ENCODE measurements around the gene PKHD1. TPM values are rescaled to one million over a fixed set of nuclear protein-coding genes. Genes with fewer than 3 reads are reported as not detected.

Gene PKHD1
- total and polyA plus RNA-seq, 2 of the 8 experiments (the other 6 are each of a cell fraction or from before 2014, with no cell fraction given): 0.06 to 0.09 TPM

DNA sequence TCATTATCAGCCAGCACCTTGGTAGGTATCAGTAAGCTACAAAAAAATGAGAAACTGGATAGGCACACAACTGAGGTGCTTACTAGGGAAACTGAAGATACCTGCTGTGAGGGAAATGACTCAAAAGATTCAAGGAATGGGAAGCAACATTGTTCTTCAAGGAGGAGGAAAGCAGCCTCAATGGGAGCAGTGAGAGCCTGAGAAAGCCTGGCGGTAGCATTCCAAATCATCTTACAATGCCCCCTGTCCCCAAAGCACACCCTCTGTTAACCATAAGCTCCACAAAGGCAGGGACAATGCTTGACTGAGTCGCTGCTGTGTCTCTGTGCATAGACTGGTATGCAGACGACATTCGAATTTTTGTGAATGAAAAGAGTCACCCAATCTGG lies 10.6 kb downstream of the PKHD1 start (continued):
- TF ChIP-seq, protein P1, sequence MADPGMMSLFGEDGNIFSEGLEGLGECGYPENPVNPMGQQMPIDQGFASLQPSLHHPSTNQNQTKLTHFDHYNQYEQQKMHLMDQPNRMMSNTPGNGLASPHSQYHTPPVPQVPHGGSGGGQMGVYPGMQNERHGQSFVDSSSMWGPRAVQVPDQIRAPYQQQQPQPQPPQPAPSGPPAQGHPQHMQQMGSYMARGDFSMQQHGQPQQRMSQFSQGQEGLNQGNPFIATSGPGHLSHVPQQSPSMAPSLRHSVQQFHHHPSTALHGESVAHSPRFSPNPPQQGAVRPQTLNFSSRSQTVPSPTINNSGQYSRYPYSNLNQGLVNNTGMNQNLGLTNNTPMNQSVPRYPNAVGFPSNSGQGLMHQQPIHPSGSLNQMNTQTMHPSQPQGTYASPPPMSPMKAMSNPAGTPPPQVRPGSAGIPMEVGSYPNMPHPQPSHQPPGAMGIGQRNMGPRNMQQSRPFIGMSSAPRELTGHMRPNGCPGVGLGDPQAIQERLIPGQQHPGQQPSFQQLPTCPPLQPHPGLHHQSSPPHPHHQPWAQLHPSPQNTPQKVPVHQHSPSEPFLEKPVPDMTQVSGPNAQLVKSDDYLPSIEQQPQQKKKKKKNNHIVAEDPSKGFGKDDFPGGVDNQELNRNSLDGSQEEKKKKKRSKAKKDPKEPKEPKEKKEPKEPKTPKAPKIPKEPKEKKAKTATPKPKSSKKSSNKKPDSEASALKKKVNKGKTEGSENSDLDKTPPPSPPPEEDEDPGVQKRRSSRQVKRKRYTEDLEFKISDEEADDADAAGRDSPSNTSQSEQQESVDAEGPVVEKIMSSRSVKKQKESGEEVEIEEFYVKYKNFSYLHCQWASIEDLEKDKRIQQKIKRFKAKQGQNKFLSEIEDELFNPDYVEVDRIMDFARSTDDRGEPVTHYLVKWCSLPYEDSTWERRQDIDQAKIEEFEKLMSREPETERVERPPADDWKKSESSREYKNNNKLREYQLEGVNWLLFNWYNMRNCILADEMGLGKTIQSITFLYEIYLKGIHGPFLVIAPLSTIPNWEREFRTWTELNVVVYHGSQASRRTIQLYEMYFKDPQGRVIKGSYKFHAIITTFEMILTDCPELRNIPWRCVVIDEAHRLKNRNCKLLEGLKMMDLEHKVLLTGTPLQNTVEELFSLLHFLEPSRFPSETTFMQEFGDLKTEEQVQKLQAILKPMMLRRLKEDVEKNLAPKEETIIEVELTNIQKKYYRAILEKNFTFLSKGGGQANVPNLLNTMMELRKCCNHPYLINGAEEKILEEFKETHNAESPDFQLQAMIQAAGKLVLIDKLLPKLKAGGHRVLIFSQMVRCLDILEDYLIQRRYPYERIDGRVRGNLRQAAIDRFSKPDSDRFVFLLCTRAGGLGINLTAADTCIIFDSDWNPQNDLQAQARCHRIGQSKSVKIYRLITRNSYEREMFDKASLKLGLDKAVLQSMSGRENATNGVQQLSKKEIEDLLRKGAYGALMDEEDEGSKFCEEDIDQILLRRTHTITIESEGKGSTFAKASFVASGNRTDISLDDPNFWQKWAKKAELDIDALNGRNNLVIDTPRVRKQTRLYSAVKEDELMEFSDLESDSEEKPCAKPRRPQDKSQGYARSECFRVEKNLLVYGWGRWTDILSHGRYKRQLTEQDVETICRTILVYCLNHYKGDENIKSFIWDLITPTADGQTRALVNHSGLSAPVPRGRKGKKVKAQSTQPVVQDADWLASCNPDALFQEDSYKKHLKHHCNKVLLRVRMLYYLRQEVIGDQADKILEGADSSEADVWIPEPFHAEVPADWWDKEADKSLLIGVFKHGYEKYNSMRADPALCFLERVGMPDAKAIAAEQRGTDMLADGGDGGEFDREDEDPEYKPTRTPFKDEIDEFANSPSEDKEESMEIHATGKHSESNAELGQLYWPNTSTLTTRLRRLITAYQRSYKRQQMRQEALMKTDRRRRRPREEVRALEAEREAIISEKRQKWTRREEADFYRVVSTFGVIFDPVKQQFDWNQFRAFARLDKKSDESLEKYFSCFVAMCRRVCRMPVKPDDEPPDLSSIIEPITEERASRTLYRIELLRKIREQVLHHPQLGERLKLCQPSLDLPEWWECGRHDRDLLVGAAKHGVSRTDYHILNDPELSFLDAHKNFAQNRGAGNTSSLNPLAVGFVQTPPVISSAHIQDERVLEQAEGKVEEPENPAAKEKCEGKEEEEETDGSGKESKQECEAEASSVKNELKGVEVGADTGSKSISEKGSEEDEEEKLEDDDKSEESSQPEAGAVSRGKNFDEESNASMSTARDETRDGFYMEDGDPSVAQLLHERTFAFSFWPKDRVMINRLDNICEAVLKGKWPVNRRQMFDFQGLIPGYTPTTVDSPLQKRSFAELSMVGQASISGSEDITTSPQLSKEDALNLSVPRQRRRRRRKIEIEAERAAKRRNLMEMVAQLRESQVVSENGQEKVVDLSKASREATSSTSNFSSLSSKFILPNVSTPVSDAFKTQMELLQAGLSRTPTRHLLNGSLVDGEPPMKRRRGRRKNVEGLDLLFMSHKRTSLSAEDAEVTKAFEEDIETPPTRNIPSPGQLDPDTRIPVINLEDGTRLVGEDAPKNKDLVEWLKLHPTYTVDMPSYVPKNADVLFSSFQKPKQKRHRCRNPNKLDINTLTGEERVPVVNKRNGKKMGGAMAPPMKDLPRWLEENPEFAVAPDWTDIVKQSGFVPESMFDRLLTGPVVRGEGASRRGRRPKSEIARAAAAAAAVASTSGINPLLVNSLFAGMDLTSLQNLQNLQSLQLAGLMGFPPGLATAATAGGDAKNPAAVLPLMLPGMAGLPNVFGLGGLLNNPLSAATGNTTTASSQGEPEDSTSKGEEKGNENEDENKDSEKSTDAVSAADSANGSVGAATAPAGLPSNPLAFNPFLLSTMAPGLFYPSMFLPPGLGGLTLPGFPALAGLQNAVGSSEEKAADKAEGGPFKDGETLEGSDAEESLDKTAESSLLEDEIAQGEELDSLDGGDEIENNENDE (IDR thresholded peaks at IDR 0.05; ENCODE audit: insufficient replicate concordance, low read length): no peak
- TF ChIP-seq NANOG (IDR thresholded peaks at IDR 0.05; ENCODE audit: insufficient read depth, low read depth, low read length, poor library complexity, severe bottlenecking) (peak; percentile 78), TEAD4 (IDR thresholded peaks at IDR 0.05; ENCODE audit: low read depth, low read length) (peak; percentile 9; the same call in 1 of the 2 replicates), KDM4A (IDR thresholded peaks at IDR 0.05; ENCODE audit: low read depth, low read length, severe bottlenecking) (peak; percentile 15), MAFK (IDR thresholded peaks at IDR 0.05; ENCODE audit: low read depth, low read length) (0 out of 2 replicates have a peak, but pooled peaks have one; percentile 3), NRF1 (IDR thresholded peaks at IDR 0.05; ENCODE audit: low read depth, low read length) (no peak), EP300 (IDR thresholded peaks at IDR 0.05; ENCODE audit: borderline replicate concordance in 1 of 2, low read depth in 2 of 2, low read length in 2 of 2) (peak in 1 of 2 experiments; percentile 61; a peak in 1 of 3 replicates)

Data from H1 (cell line).